ENCODE measurements around the gene RRP12. TPM values are rescaled to one million over a fixed set of nuclear protein-coding genes. Genes with fewer than 3 reads are reported as not detected.

RRP12 gene
- total and polyA plus RNA-seq, 9 of the 15 experiments (the other 6 are each of a cell fraction or from before 2014, with no cell fraction given), result 4.6 to 68.2 (median 21.8) TPM

DNA sequence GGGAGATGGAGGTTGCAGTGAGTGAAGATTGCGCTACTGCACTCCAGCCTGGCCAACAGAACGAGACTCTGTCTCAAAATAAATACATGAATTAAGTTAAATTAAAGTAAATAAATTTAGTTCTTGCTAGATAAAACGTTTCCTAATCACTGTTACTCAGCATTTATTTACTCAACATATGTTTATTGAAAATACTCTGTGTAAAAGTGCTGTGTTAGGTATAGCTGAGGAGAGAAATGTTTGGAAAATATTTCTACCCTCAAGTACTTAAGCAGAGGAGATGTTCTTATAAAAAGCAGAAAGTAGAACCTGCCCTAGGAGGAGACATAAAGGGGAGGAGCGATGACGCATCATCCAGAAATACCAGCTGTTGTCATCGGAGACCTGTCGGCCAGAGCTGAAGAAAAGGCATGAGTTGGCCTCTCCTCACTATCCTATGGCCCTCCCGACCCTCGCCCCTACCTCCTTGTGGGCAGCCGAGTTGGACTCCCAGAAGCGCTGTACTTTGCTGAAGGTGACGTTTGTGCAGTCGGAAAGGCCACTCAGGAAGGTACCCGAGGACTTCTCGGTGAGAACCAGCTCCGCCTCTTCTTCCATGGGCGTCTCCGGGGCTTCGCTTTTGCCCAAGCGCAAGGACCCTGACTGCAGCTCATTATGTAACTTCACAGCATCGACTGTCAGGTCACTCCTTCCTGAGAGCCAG is 1.1 kb downstream of the RRP12 start:
- Histone ChIP-seq H3K4me1 (replicated peaks in 1 of 2; ENCODE audit: control insufficient read depth in 2 of 2, insufficient read depth in 2 of 2, low read length in 2 of 2) (no peaks in the 10 kb centered on the region; a peak in 1 of 5 replicates), H3K4me3 (peak overlapping the region; percentile 83), H3K36me3 (ENCODE audit: control insufficient read depth, insufficient read depth, low read length) (peaks cover 25% of the 10 kb centered on the region; the same call in 2 of the 3 replicates), H3K27ac (ENCODE audit: extremely low read depth, low read depth, low read length) (peak overlapping the region; percentile 82), H3K9ac (ENCODE audit: insufficient read depth in 1 of 2, low read depth in 2 of 2, low read length in 2 of 2) (peak overlapping the region; percentile 83 to 93), H3K9me1 (ENCODE audit: control insufficient read depth, insufficient read depth, low read length) (no peaks in the 10 kb centered on the region), H2AFZ (ENCODE audit: low read depth, low read length) (peak overlapping the region; percentile 71), H4K20me1 (replicated peaks; ENCODE audit: control insufficient read depth, insufficient read depth, low read length) (no peaks in the 10 kb centered on the region), H3K9me3 (replicated peaks; ENCODE audit: control insufficient read depth, insufficient read depth, low read depth, low read length) (no peaks in the 10 kb centered on the region), H3K79me2 (ENCODE audit: control insufficient read depth, insufficient read depth, low read length) (peaks cover 23% of the 10 kb centered on the region), H3K27me3 (ENCODE audit: control insufficient read depth in 2 of 2, insufficient read depth in 2 of 2, low read length in 2 of 2) (no peaks in the 10 kb centered on the region), H3K4me2 (ENCODE audit: insufficient read depth, low read length) (peak overlapping the region; percentile 85)
- POLR2A ChIA-PET, result interaction anchor here (0.6 to 2.0 kb wide), 6 partner anchors 12 to 132 kb away, joined by 3 to 8 read pairs (median 6); no protein-coding TSS in a partner anchor
- BruUV-seq (replicated peaks), result no TSS peak
- intact Hi-C loops (cut with micrococcal nuclease), result no loop called here
- ATAC-seq, result peak; percentile 85
- WGBS (ENCODE audit: insufficient coverage, low coverage, missing lambda C conversion rate), result 7% methylated on average over 16 of the region's 21 CpGs
- in situ Hi-C loops (cut with MboI), result no loop called here
- DNase-seq (ENCODE audit: extremely low read depth in 1 of 4, low spot score in 3 of 4), result peak; percentile 43 to 76 (median 53)
- peak; percentile 93 for FAIRE-seq
- CTCF ChIA-PET (ENCODE audit: low intra/inter-chr PET ratio), result interaction anchor here (0.5 kb wide), 1 partner anchor 148 kb away, joined by 4 read pairs; no protein-coding TSS in a partner anchor
- TF ChIP-seq NR2C1 (IDR thresholded peaks at IDR 0.05), result no peak
- TF ChIP-seq NR2C1 (tag; IDR thresholded peaks at IDR 0.05), result no peak
- 0 out of 2 replicates have a peak, but pooled peaks have one; percentile 16 for TF ChIP-seq MXI1 (IDR thresholded peaks at IDR 0.05; ENCODE audit: low read depth, low read length)
- TF ChIP-seq, protein P1, sequence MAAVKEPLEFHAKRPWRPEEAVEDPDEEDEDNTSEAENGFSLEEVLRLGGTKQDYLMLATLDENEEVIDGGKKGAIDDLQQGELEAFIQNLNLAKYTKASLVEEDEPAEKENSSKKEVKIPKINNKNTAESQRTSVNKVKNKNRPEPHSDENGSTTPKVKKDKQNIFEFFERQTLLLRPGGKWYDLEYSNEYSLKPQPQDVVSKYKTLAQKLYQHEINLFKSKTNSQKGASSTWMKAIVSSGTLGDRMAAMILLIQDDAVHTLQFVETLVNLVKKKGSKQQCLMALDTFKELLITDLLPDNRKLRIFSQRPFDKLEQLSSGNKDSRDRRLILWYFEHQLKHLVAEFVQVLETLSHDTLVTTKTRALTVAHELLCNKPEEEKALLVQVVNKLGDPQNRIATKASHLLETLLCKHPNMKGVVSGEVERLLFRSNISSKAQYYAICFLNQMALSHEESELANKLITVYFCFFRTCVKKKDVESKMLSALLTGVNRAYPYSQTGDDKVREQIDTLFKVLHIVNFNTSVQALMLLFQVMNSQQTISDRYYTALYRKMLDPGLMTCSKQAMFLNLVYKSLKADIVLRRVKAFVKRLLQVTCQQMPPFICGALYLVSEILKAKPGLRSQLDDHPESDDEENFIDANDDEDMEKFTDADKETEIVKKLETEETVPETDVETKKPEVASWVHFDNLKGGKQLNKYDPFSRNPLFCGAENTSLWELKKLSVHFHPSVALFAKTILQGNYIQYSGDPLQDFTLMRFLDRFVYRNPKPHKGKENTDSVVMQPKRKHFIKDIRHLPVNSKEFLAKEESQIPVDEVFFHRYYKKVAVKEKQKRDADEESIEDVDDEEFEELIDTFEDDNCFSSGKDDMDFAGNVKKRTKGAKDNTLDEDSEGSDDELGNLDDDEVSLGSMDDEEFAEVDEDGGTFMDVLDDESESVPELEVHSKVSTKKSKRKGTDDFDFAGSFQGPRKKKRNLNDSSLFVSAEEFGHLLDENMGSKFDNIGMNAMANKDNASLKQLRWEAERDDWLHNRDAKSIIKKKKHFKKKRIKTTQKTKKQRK (IDR thresholded peaks at IDR 0.05; ENCODE audit: borderline replicate concordance, low read depth, low read length), result no peak
- TF ChIP-seq HDAC3 (IDR thresholded peaks at IDR 0.05; ENCODE audit: borderline replicate concordance, partially characterized antibody), result peak; percentile 48
- no peak for TF ChIP-seq MBD2 (IDR thresholded peaks at IDR 0.05; ENCODE audit: borderline replicate concordance, low read depth)
- TF ChIP-seq TAF15 (IDR thresholded peaks at IDR 0.05; ENCODE audit: low read depth, low read length), result no peak
- TF ChIP-seq, protein P2, sequence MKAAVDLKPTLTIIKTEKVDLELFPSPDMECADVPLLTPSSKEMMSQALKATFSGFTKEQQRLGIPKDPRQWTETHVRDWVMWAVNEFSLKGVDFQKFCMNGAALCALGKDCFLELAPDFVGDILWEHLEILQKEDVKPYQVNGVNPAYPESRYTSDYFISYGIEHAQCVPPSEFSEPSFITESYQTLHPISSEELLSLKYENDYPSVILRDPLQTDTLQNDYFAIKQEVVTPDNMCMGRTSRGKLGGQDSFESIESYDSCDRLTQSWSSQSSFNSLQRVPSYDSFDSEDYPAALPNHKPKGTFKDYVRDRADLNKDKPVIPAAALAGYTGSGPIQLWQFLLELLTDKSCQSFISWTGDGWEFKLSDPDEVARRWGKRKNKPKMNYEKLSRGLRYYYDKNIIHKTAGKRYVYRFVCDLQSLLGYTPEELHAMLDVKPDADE (conservative IDR thresholded peaks at IDR 0.05; ENCODE audit: control insufficient read depth, low read depth, low read length), result no peak
- peak; percentile 10 for TF ChIP-seq NEUROD1 (IDR thresholded peaks at IDR 0.05; ENCODE audit: borderline replicate concordance, low read depth, low read length, partially characterized antibody)
- peak; percentile 56; the same call in 1 of the 2 replicates for TF ChIP-seq ZBTB7A (IDR thresholded peaks at IDR 0.05; ENCODE audit: borderline replicate concordance, control insufficient read depth, low read depth, low read length)
- TF ChIP-seq YY1 (IDR thresholded peaks at IDR 0.05; ENCODE audit: borderline replicate concordance in 1 of 3, control insufficient read depth in 1 of 3, extremely low read depth in 1 of 3, insufficient read depth in 3 of 3, insufficient read length in 1 of 3, insufficient replicate concordance in 2 of 3, low read depth in 1 of 3, low read length in 2 of 3), result peak in 1 of 3 experiments; percentile 42
- TF ChIP-seq, protein P3, sequence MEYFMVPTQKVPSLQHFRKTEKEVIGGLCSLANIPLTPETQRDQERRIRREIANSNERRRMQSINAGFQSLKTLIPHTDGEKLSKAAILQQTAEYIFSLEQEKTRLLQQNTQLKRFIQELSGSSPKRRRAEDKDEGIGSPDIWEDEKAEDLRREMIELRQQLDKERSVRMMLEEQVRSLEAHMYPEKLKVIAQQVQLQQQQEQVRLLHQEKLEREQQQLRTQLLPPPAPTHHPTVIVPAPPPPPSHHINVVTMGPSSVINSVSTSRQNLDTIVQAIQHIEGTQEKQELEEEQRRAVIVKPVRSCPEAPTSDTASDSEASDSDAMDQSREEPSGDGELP (CRISPR knock-in tag; IDR thresholded peaks at IDR 0.05; ENCODE audit: borderline replicate concordance), result peak; percentile 95
- TF ChIP-seq ZC3H4 (CRISPR knock-in tag; IDR thresholded peaks at IDR 0.05; ENCODE audit: borderline replicate concordance), result 0 out of 2 replicates have a peak, but pooled peaks have one; percentile 15
- 0 out of 2 replicates have a peak, but pooled peaks have one; percentile 5 for TF ChIP-seq ARID1B (IDR thresholded peaks at IDR 0.05)

Data from K562 (cell line).